Natural killer cell (primary cell): ENCODE measurements around the gene GAS2L2. TPM values are rescaled to one million over a fixed set of nuclear protein-coding genes. Genes with fewer than 3 reads are reported as not detected.

Experiments used
- ATAC-seq, 3 donors: fragments of 150-1000 bp in 2 of 3; fragments of 200-7000 bp in 1 of 3; cut with Tn5 transposase; 1 replicate in 1 of 3; 2 replicates in 2 of 3; pipeline ENCODE4 v1.10.0; 2021; ENCODE audit warnings: mild to moderate bottlenecking in 2 of 3, moderate library complexity in 2 of 3
- DNase-seq, 2 donors: peaks; one replicate each; pipeline versions ENCODE4 v3.0.0 to v3.0.0-alpha.2; 2013 to 2021; ENCODE audit warnings: mixed read lengths in 1 of 2
- H3K27ac ChIP-seq: one replicate; pipeline ENCODE4 v1.5.1; 2013; ENCODE audit warnings: mild to moderate bottlenecking, low read length
- H3K27me3 ChIP-seq: one replicate; pipeline ENCODE4 v1.6.1; 2013; ENCODE audit warnings: low read length; ENCODE audit not compliant: control insufficient read depth, insufficient read depth
- H3K36me3 ChIP-seq: one replicate; pipeline ENCODE4 v1.6.1; 2013; ENCODE audit warnings: low read length; ENCODE audit not compliant: control insufficient read depth, insufficient read depth
- H3K4me1 ChIP-seq: one replicate; pipeline ENCODE4 v1.6.1; 2013; ENCODE audit warnings: low read length; ENCODE audit not compliant: control insufficient read depth, insufficient read depth
- H3K4me3 ChIP-seq: one replicate; pipeline ENCODE4 v1.5.1; 2013; ENCODE audit warnings: low read length
- H3K9me3 ChIP-seq: one replicate; pipeline ENCODE4 v1.6.1; 2013; ENCODE audit warnings: low read length; ENCODE audit not compliant: control insufficient read depth, insufficient read depth
- H3K27ac Mint-ChIP-seq, 2 donors: one replicate each; pipeline ENCODE4 v1.8.0; 2022; ENCODE audit warnings: mild to moderate bottlenecking in 2 of 2, mixed read lengths in 2 of 2, moderate library complexity in 1 of 2
- H3K27me3 Mint-ChIP-seq, 2 donors: one replicate each; pipeline ENCODE4 v1.8.0; 2022; ENCODE audit warnings: low read depth in 2 of 2, mixed read lengths in 2 of 2
- H3K36me3 Mint-ChIP-seq: one replicate; pipeline ENCODE4 v1.8.0; 2022; ENCODE audit warnings: mixed read lengths
- H3K4me1 Mint-ChIP-seq, 2 donors: one replicate each; pipeline ENCODE4 v1.8.0; 2022; ENCODE audit warnings: mixed read lengths in 2 of 2
- H3K4me3 Mint-ChIP-seq: one replicate; pipeline ENCODE4 v1.8.0; 2022; ENCODE audit warnings: mild to moderate bottlenecking, moderate library complexity, mixed read lengths
- H3K9me3 Mint-ChIP-seq, 2 donors: one replicate each; pipeline ENCODE4 v1.8.0; 2022; ENCODE audit warnings: mixed read lengths in 2 of 2
- CTCF ChIP-seq: fragments of 200-600 bp; IDR thresholded peaks from one replicate; pipeline ENCODE4 v1.8.0; 2022; ENCODE audit warnings: antibody characterized with exemption
- WGBS: methylation state at CpG from one replicate; pipeline ENCODE4 v1.1.7; 2013; ENCODE audit warnings: missing lambda C conversion rate; ENCODE audit not compliant: insufficient coverage; 5-methylcytosine and 5-hydroxymethylcytosine counted together
- intact Hi-C: fragments of 100-400 bp; cut with micrococcal nuclease; formaldehyde crosslinking; loops from one replicate; pipeline ENCODE4 v1.14.2; 2022
- total RNA-seq, 4 donors: library from RNA; stranded (reverse); fragments of 120-200 nt in 1 of 4; gene quantifications; one replicate each; pipeline versions ENCODE4 v1.2.3 to v1.2.4, GENCODE V29; 2013 to 2022

The GAS2L2 gene
- total RNA-seq, 3 donors from 2014 or later (not counting 1 experiment from before 2014, with no cell fraction given), result 0.23 TPM; not detected in 2

DNA sequence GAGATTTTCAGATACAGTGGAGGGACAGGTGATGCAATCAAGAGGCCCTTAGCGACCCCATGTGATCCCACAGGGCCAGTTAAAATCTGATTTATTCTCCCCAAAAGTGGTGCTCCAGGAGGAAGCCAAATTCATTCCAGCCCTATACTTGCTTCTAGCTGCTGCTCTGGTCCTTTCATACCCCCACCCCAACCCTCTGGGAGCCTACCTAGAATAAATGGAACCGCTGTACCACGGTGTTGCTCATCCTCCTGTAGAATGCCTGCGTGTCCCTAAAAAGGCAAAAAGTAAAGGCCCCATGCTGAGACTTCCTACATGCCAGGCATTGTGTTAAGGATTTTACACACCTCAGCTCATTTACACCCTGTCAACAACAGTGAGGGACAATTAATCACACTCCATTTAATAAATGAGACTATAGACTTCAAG lies 23.6 kb downstream of the GAS2L2 start:
- intact Hi-C loops, result no loop called here
- Histone ChIP-seq H3K9me3 (no peaks in the 10 kb centered on the region), H3K4me1 (peaks cover 16% of the 10 kb centered on the region), H3K27me3 (no peaks in the 10 kb centered on the region), H3K27ac (no peak overlapping the region), H3K4me3 (no peak overlapping the region), H3K36me3 (peaks cover 27% of the 10 kb centered on the region)
- Mint-ChIP-seq H3K9me3 (no peaks in the 10 kb centered on the region), H3K27me3 (no peaks in the 10 kb centered on the region), H3K27ac (no peak overlapping the region), H3K4me1 (peaks cover 10 to 12% of the 10 kb centered on the region in 2 donors), H3K4me3 (peak overlapping the region; percentile 53), H3K36me3 (peaks cover 20% of the 10 kb centered on the region)
- 95% methylated on average over 4 of the region's 4 CpGs for WGBS
- TF ChIP-seq CTCF, result no peak
- DNase-seq (no peak), ATAC-seq (no peak)

DNA sequence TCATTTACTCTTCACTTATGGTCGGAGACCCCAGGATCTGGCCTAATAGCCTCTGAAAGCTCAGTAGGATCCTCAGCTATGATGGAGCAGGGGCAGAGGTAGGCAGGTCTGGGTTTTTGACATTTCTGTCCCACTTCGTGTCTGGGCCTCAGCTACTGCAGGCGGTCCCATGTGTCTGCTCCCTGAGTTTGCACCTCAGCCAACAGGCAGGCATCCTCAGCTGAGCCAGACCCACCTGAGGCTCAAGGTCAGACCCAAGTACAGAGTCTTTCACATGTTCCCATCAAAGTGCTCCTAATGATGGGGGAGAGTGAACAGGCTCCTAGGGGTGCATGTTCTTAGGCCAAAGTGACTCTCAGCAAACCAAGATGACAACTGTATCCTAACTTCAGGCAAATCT lies 24.5 kb downstream of the GAS2L2 start:
- H3K4me1 ChIP-seq, result peaks cover 16% of the 10 kb centered on the region
- Mint-ChIP-seq H3K9me3 (no peaks in the 10 kb centered on the region), H3K4me3 (no peak overlapping the region), H3K27me3 (no peaks in the 10 kb centered on the region), H3K4me1 (peaks cover 10 to 12% of the 10 kb centered on the region in 2 donors), H3K27ac (no peak overlapping the region), H3K36me3 (peaks cover 29% of the 10 kb centered on the region)
- 98% methylated on average over 3 of the region's 3 CpGs for WGBS
- H3K9me3 ChIP-seq, result no peaks in the 10 kb centered on the region
- no peaks in the 10 kb centered on the region for H3K27me3 ChIP-seq
- H3K4me3 ChIP-seq, result no peak overlapping the region
- peaks cover 35% of the 10 kb centered on the region for H3K36me3 ChIP-seq
- intact Hi-C loops, result no loop called here
- DNase-seq (no peak), ATAC-seq (no peak)
- H3K27ac ChIP-seq, result no peak overlapping the region
- no peak for TF ChIP-seq CTCF

DNA sequence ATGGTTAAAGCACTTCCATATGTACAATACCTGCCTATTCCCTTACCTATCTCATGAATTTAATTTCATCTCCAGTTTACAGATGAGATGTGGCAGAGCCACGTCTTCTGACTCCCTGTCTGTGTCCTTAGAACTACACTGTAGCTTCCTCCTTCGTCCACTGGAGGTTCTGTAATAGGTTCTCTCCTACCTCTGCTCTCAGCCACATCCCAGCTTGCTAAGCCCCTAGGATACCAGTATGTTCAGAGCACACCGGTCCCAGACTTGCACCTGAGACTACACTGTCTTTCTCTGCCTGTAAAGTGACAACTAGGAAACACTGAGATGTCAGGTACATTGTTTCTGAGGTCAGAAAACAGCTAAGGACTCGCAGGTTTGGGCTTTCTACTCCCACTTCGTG lies 25.4 kb downstream of the GAS2L2 start:
- Histone ChIP-seq H3K27me3 (no peaks in the 10 kb centered on the region), H3K4me1 (peaks cover 16% of the 10 kb centered on the region), H3K36me3 (peaks cover 44% of the 10 kb centered on the region), H3K9me3 (no peaks in the 10 kb centered on the region), H3K27ac (no peak overlapping the region), H3K4me3 (no peak overlapping the region)
- peaks cover 10 to 12% of the 10 kb centered on the region in 2 donors for H3K4me1 Mint-ChIP-seq
- no peak overlapping the region for H3K27ac Mint-ChIP-seq
- DNase-seq (no peak), ATAC-seq (no peak)
- TF ChIP-seq CTCF, result no peak
- 96% methylated on average over 5 of the region's 5 CpGs for WGBS
- no peaks in the 10 kb centered on the region for H3K9me3 Mint-ChIP-seq
- intact Hi-C loops, result no loop called here
- peaks cover 32% of the 10 kb centered on the region for H3K36me3 Mint-ChIP-seq
- H3K4me3 Mint-ChIP-seq, result no peak overlapping the region
- H3K27me3 Mint-ChIP-seq, result no peaks in the 10 kb centered on the region

GRCh38 chr17:35726953-35727460 lies 26.0 kb downstream of the GAS2L2 start:
- no peak overlapping the region for H3K4me3 Mint-ChIP-seq
- peaks cover 13% of the 10 kb centered on the region for H3K4me1 ChIP-seq
- no peak for TF ChIP-seq CTCF
- peaks cover 32% of the 10 kb centered on the region for H3K36me3 Mint-ChIP-seq
- H3K36me3 ChIP-seq, result peaks cover 44% of the 10 kb centered on the region
- H3K4me1 Mint-ChIP-seq, result peaks cover 10 to 12% of the 10 kb centered on the region in 2 donors
- DNase-seq, result no peak
- intact Hi-C loops, result no loop called here
- H3K27ac Mint-ChIP-seq, result no peak overlapping the region
- H3K27ac ChIP-seq, result no peak overlapping the region
- no peak for ATAC-seq
- H3K27me3 Mint-ChIP-seq, result no peaks in the 10 kb centered on the region
- no peak overlapping the region for H3K4me3 ChIP-seq
- 96% methylated on average over 5 of the region's 5 CpGs for WGBS
- H3K9me3 Mint-ChIP-seq, result no peaks in the 10 kb centered on the region
- no peaks in the 10 kb centered on the region for H3K27me3 ChIP-seq
- H3K9me3 ChIP-seq, result no peaks in the 10 kb centered on the region
